CD14-positive monocyte (primary cell): Measurements from ENCODE around the gene AGER. TPM values are rescaled to one million over a fixed set of nuclear protein-coding genes. Genes with fewer than 3 reads are reported as not detected.
"Not testable (repeated sequence)": the region's sequence is repeated elsewhere in the genome, so short reads cannot be mapped to it uniquely, and the experiment has no call there.

Experiments used
- DNase-seq, 3 donors: peaks; one replicate each; pipeline ENCODE4 v3.0.0-alpha.2; 2011 to 2022
- H2AFZ ChIP-seq: 2 replicates; pipeline ENCODE4 v1.6.0; 2012; ENCODE audit warnings: mild to moderate bottlenecking, low read depth, low read length, inconsistent platforms; ENCODE audit not compliant: insufficient read depth, poor library complexity, severe bottlenecking
- H3K27ac ChIP-seq, 2 donors: 1 replicate in 1 of 2; 2 replicates in 1 of 2; pipeline ENCODE4 v1.5.1; 2012 to 2013; ENCODE audit warnings: low read length in 2 of 2, control low read depth in 1 of 2, inconsistent platforms in 1 of 2, low read depth in 1 of 2, mild to moderate bottlenecking in 1 of 2
- H3K27me3 ChIP-seq, 2 donors: one replicate each; pipeline versions ENCODE4 v1.6.0 to v1.6.1; 2011 to 2013; ENCODE audit warnings: low read length in 2 of 2; ENCODE audit not compliant: control insufficient read depth in 2 of 2, insufficient read depth in 2 of 2
- H3K36me3 ChIP-seq, 2 donors: replicated peaks in 1 of 2; 1 replicate in 1 of 2; 2 replicates in 1 of 2; pipeline versions ENCODE4 v1.5.1 to v1.6.1; 2012 to 2013; ENCODE audit warnings: low read length in 2 of 2, control low read depth in 1 of 2, inconsistent platforms in 1 of 2, mild to moderate bottlenecking in 1 of 2; ENCODE audit not compliant: insufficient read depth in 2 of 2, control insufficient read depth in 1 of 2
- H3K4me1 ChIP-seq, 2 donors: 1 replicate in 1 of 2; 2 replicates in 1 of 2; pipeline versions ENCODE4 v1.5.1 to v1.6.1; 2012 to 2013; ENCODE audit warnings: low read length in 2 of 2, control low read depth in 1 of 2, inconsistent platforms in 1 of 2, mild to moderate bottlenecking in 1 of 2, moderate library complexity in 1 of 2; ENCODE audit not compliant: insufficient read depth in 2 of 2, control insufficient read depth in 1 of 2
- H3K4me2 ChIP-seq: replicated peaks from 2 replicates; pipeline ENCODE3; 2012; ENCODE audit warnings: low read length, moderate library complexity, mild to moderate bottlenecking; ENCODE audit not compliant: poor library complexity, severe bottlenecking; ENCODE audit errors: extremely low read depth
- H3K4me3 ChIP-seq, 3 experiments: fragments of 200-600 bp in 1 of 3; sonication (generic) in 1 of 3; replicated peaks in 1 of 3; 1 replicate in 2 of 3; 2 replicates in 1 of 3; pipeline ENCODE4 v1.5.1; 2011 to 2013; ENCODE audit warnings: low read length in 3 of 3, mild to moderate bottlenecking in 3 of 3, control low read depth in 2 of 3, low read depth in 2 of 3, inconsistent platforms in 1 of 3, moderate library complexity in 1 of 3
- H3K79me2 ChIP-seq: 2 replicates; pipeline ENCODE4 v1.6.0; 2012; ENCODE audit warnings: mild to moderate bottlenecking, control low read depth, inconsistent platforms, low read length, moderate library complexity; ENCODE audit not compliant: insufficient read depth
- H3K9ac ChIP-seq: 2 replicates; pipeline ENCODE4 v1.6.0; 2017; ENCODE audit warnings: low read length, mild to moderate bottlenecking; ENCODE audit not compliant: insufficient read depth, poor library complexity, severe bottlenecking
- H3K9me3 ChIP-seq, 2 donors: replicated peaks in 1 of 2; 1 replicate in 1 of 2; 2 replicates in 1 of 2; pipeline versions ENCODE4 v1.5.1 to v1.6.1; 2012 to 2013; ENCODE audit warnings: low read length in 2 of 2, control low read depth in 1 of 2; ENCODE audit not compliant: control insufficient read depth in 1 of 2, insufficient read depth in 1 of 2
- H4K20me1 ChIP-seq: 2 replicates; pipeline ENCODE4 v1.6.0; 2012; ENCODE audit warnings: mild to moderate bottlenecking, low read length, control low read depth, moderate library complexity; ENCODE audit not compliant: insufficient read depth
- H3K27ac Mint-ChIP-seq, 7 donors: one replicate each; pipeline ENCODE4 v1.8.0; 2020; ENCODE audit warnings: mild to moderate bottlenecking in 7 of 7, mixed read lengths in 7 of 7, moderate library complexity in 6 of 7, inconsistent platforms in 2 of 7
- H3K27me3 Mint-ChIP-seq, 3 donors: one replicate each; pipeline ENCODE4 v1.8.0; 2021 to 2022; ENCODE audit warnings: low read depth in 3 of 3, mild to moderate bottlenecking in 3 of 3, mixed read lengths in 3 of 3, moderate library complexity in 3 of 3, inconsistent platforms in 1 of 3
- H3K36me3 Mint-ChIP-seq, 2 donors: one replicate each; pipeline ENCODE4 v1.8.0; 2020; ENCODE audit warnings: mixed read lengths in 2 of 2, inconsistent platforms in 1 of 2, mild to moderate bottlenecking in 1 of 2
- H3K4me1 Mint-ChIP-seq: one replicate; pipeline ENCODE4 v1.8.0; 2020; ENCODE audit warnings: mild to moderate bottlenecking, mixed read lengths
- H3K4me3 Mint-ChIP-seq, 2 donors: one replicate each; pipeline ENCODE4 v1.8.0; 2020; ENCODE audit warnings: mild to moderate bottlenecking in 2 of 2, mixed read lengths in 2 of 2, moderate library complexity in 1 of 2
- H3K9me3 Mint-ChIP-seq, 7 donors: one replicate each; pipeline ENCODE4 v1.8.0; 2020 to 2022; ENCODE audit warnings: mixed read lengths in 7 of 7, mild to moderate bottlenecking in 6 of 7, moderate library complexity in 6 of 7, inconsistent platforms in 2 of 7
- WGBS: methylation state at CpG from one replicate; pipeline ENCODE4 v1.1.5; 2013; ENCODE audit warnings: missing lambda C conversion rate; ENCODE audit not compliant: insufficient coverage; 5-methylcytosine and 5-hydroxymethylcytosine counted together
- intact Hi-C, 2 donors: fragments of 100-400 bp; cut with micrococcal nuclease; formaldehyde crosslinking; loops; one replicate each; pipeline versions ENCODE4 v1.15.0 to v1.15.1; 2023
- polyA plus RNA-seq, 3 donors: library from polyadenylated mRNA; depleted of rRNA in 1 of 3; unstranded in 2 of 3; stranded (reverse) in 1 of 3; fragments of 300-500 nt in 2 of 3; fragments of >200 nt in 1 of 3; fragmentation: Illumina TruSeq in 2 of 3; gene quantifications; 1 replicate in 2 of 3; 2 replicates in 1 of 3; pipeline ENCODE4 v1.2.3, GENCODE V29; 2012 to 2021
- TF ChIP-seq, protein P1 (sequence below): fragments of 200-600 bp; IDR thresholded peaks from one replicate; pipeline ENCODE4 v1.8.0; 2022; ENCODE audit warnings: antibody characterized with exemption, mild to moderate bottlenecking

Gene AGER
- polyA plus RNA-seq, 3 donors, result 0.60 to 55.0 TPM; not detected in 1

- no peak for DNase-seq
- WGBS, result 100% methylated on average over 2 of the region's 12 CpGs
- H3K27ac ChIP-seq, result no peak overlapping the region
- intact Hi-C loops, result no loop called here
- H2AFZ ChIP-seq, result no peak overlapping the region
- H3K79me2 ChIP-seq, result no peaks in the 10 kb centered on the region
- H4K20me1 ChIP-seq, result no peaks in the 10 kb centered on the region
- H3K4me1 ChIP-seq, result no peaks in the 10 kb centered on the region
- H3K4me2 ChIP-seq, result no peak overlapping the region
- H3K9me3 ChIP-seq, result no peaks in the 10 kb centered on the region
- no peak overlapping the region for H3K27ac Mint-ChIP-seq
- no peak overlapping the region for H3K9ac ChIP-seq
- H3K4me3 ChIP-seq, result no peak overlapping the region
- no peaks in the 10 kb centered on the region for H3K36me3 ChIP-seq
- H3K27me3 Mint-ChIP-seq, result peaks cover 3 to 11% (median 6%) of the 10 kb centered on the region in 3 donors
- peaks cover 6% of the 10 kb centered on the region for H3K4me1 Mint-ChIP-seq
- no peaks in the 10 kb centered on the region for H3K9me3 Mint-ChIP-seq
- H3K27me3 ChIP-seq, result no peaks in the 10 kb centered on the region
- H3K36me3 Mint-ChIP-seq, result no peaks in the 10 kb centered on the region
- TF ChIP-seq, protein P1, sequence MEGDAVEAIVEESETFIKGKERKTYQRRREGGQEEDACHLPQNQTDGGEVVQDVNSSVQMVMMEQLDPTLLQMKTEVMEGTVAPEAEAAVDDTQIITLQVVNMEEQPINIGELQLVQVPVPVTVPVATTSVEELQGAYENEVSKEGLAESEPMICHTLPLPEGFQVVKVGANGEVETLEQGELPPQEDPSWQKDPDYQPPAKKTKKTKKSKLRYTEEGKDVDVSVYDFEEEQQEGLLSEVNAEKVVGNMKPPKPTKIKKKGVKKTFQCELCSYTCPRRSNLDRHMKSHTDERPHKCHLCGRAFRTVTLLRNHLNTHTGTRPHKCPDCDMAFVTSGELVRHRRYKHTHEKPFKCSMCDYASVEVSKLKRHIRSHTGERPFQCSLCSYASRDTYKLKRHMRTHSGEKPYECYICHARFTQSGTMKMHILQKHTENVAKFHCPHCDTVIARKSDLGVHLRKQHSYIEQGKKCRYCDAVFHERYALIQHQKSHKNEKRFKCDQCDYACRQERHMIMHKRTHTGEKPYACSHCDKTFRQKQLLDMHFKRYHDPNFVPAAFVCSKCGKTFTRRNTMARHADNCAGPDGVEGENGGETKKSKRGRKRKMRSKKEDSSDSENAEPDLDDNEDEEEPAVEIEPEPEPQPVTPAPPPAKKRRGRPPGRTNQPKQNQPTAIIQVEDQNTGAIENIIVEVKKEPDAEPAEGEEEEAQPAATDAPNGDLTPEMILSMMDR, result no peak
- H3K4me3 Mint-ChIP-seq, result no peak overlapping the region
These were observed 28.2 kb upstream of the AGER start for GRCh38 chr6:32212076-32212760.

DNA sequence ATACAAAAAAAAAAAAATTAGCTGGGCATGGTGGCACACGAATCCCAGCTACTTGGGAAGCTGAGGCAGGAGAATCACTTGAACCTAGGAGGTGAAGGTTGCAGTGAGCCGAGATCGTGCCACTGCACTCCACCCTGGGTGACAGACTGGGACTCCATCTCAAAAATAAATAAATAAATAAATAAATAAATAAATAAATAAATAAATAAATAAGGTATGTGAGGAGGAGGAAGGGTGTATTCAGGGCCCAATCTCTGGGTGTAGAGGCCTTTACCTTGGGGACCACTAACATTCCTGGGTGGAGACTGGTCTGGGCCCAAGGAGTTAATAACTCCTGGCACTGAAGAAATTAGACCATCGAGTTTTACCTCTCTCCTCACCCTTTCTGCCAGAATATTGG lies 27.4 kb upstream of the AGER start:
- H3K4me3 ChIP-seq, H3K9me3 Mint-ChIP-seq, H3K27me3 ChIP-seq, H3K27ac Mint-ChIP-seq, intact Hi-C loops, H3K4me1 Mint-ChIP-seq, H3K36me3 ChIP-seq, H2AFZ ChIP-seq, H3K4me2 ChIP-seq, H3K9me3 ChIP-seq, H4K20me1 ChIP-seq, H3K79me2 ChIP-seq, H3K4me1 ChIP-seq, H3K4me3 Mint-ChIP-seq, DNase-seq, H3K27ac ChIP-seq, H3K36me3 Mint-ChIP-seq, H3K9ac ChIP-seq: not testable (repeated sequence)
- peaks cover 9 to 14% (median 9%) of the 10 kb centered on the region in 3 donors for H3K27me3 Mint-ChIP-seq
- WGBS, result 78% methylated on average over 1 of the region's 4 CpGs
